Measurements from ENCODE around the gene GSE1.

DNA sequence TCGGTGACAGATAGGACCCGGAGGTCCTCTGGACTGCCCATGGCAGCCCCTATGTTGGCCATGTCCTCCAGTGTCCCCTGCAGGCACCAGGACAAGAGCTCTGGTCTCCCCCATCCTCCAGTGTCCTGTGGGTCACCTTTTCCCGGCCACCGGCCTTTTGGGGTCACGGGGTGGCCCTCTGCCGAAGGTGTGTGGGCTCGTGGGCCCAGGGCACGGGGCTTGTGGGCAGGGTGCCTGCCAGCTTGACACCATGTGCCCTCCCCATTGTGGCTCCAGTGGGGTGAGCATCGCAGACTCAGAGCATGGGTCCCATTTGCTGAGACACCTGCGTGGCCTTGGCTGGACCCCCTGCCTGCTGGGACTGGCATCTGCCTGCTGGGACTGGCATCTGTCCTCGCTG, 18.1 kb downstream of the GSE1 start:
- no peak for TF ChIP-seq POLR2AphosphoS5 (IDR thresholded peaks at IDR 0.05)
- TF ChIP-seq POLR2A (IDR thresholded peaks at IDR 0.05) = no peak
- TF ChIP-seq, protein P1, sequence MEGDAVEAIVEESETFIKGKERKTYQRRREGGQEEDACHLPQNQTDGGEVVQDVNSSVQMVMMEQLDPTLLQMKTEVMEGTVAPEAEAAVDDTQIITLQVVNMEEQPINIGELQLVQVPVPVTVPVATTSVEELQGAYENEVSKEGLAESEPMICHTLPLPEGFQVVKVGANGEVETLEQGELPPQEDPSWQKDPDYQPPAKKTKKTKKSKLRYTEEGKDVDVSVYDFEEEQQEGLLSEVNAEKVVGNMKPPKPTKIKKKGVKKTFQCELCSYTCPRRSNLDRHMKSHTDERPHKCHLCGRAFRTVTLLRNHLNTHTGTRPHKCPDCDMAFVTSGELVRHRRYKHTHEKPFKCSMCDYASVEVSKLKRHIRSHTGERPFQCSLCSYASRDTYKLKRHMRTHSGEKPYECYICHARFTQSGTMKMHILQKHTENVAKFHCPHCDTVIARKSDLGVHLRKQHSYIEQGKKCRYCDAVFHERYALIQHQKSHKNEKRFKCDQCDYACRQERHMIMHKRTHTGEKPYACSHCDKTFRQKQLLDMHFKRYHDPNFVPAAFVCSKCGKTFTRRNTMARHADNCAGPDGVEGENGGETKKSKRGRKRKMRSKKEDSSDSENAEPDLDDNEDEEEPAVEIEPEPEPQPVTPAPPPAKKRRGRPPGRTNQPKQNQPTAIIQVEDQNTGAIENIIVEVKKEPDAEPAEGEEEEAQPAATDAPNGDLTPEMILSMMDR (IDR thresholded peaks at IDR 0.05) = no peak

All from breast epithelium (tissue), 3 donors.